HepG2 (cell line): Measurements from ENCODE around the gene CIBAR2. TPM values are rescaled to one million over a fixed set of nuclear protein-coding genes. Genes with fewer than 3 reads are reported as not detected.

Source experiments
- ARID5B ChIP-seq: IDR thresholded peaks from 2 replicates; pipeline ENCODE4 v1.4.0; 2020; ENCODE audit warnings: mild to moderate bottlenecking, missing genetic modification reagents
- CSRNP2 ChIP-seq: sonication (generic); formaldehyde crosslinking; conservative IDR thresholded peaks from 2 replicates; pipeline ENCODE4 v1.8.0; 2022; ENCODE audit warnings: low read depth, missing genetic modification reagents
- FOXJ3 ChIP-seq: sonication (generic); formaldehyde crosslinking; IDR thresholded peaks from 2 replicates; pipeline ENCODE4 v1.4.0; 2020; ENCODE audit warnings: missing genetic modification reagents, mild to moderate bottlenecking, borderline replicate concordance
- HDAC1 ChIP-seq: sonication (generic); formaldehyde crosslinking; IDR thresholded peaks from 2 replicates; pipeline ENCODE4 v1.5.1; 2020; ENCODE audit warnings: mild to moderate bottlenecking, missing genetic modification reagents
- KDM5A ChIP-seq: fragments of 200-600 bp; sonication (generic); IDR thresholded peaks from 2 replicates; pipeline ENCODE4 v1.7.0; 2018; ENCODE audit warnings: antibody characterized with exemption, mild to moderate bottlenecking, low read length, borderline replicate concordance
- NCOR1 ChIP-seq: fragments of 200-600 bp; sonication (generic); IDR thresholded peaks from 2 replicates; pipeline ENCODE4 v1.7.0; 2017; ENCODE audit warnings: antibody characterized with exemption, low read length, borderline replicate concordance
- PTBP1 ChIP-seq: fragments of 200-400 bp; formaldehyde crosslinking; IDR thresholded peaks from 2 replicates; pipeline ENCODE4 v1.6.1; 2018; ENCODE audit warnings: low read length, low read depth; ENCODE audit not compliant: poor library complexity, severe bottlenecking
- RFXAP ChIP-seq: sonication (generic); formaldehyde crosslinking; IDR thresholded peaks from 2 replicates; pipeline ENCODE4 v1.4.0; 2020; ENCODE audit warnings: missing genetic modification reagents, borderline replicate concordance
- RNF2 ChIP-seq: fragments of 450-650 bp; conservative IDR thresholded peaks from 2 replicates; pipeline ENCODE4 v1.6.1; 2016; ENCODE audit warnings: low read depth
- ZNF12 ChIP-seq: sonication (generic); formaldehyde crosslinking; IDR thresholded peaks from 2 replicates; pipeline ENCODE4 v1.5.0; 2020; ENCODE audit warnings: missing genetic modification reagents
- ZNF20 ChIP-seq: sonication (generic); formaldehyde crosslinking; IDR thresholded peaks from 2 replicates; pipeline ENCODE4 v1.4.0; 2020; ENCODE audit warnings: mild to moderate bottlenecking, moderate library complexity, missing genetic modification reagents
- ZNF3 ChIP-seq: IDR thresholded peaks from 2 replicates; pipeline ENCODE4 v1.7.0; 2017; ENCODE audit warnings: inconsistent platforms
- ZNF350 ChIP-seq: sonication (generic); formaldehyde crosslinking; IDR thresholded peaks from 2 replicates; pipeline ENCODE4 v1.4.0; 2020; ENCODE audit warnings: mild to moderate bottlenecking, low read depth, missing genetic modification reagents, borderline replicate concordance
- ZNF44 ChIP-seq: sonication (generic); formaldehyde crosslinking; IDR thresholded peaks from 2 replicates; pipeline ENCODE4 v1.5.1; 2020; ENCODE audit warnings: mild to moderate bottlenecking, missing genetic modification reagents
- ZNF451 ChIP-seq: sonication (generic); formaldehyde crosslinking; IDR thresholded peaks from 2 replicates; pipeline ENCODE4 v1.5.0; 2020; ENCODE audit warnings: mild to moderate bottlenecking, missing genetic modification reagents
- ZNF747 ChIP-seq: sonication (generic); formaldehyde crosslinking; IDR thresholded peaks from 2 replicates; pipeline ENCODE4 v1.8.1; 2023; ENCODE audit warnings: missing genetic modification reagents, mild to moderate bottlenecking, borderline replicate concordance
- ZNF878 ChIP-seq: sonication (generic); formaldehyde crosslinking; IDR thresholded peaks from 2 replicates; pipeline ENCODE4 v1.8.1; 2023; ENCODE audit warnings: mild to moderate bottlenecking, missing genetic modification reagents, moderate library complexity
- ZNF879 ChIP-seq: sonication (generic); formaldehyde crosslinking; IDR thresholded peaks from 2 replicates; pipeline ENCODE4 v1.8.1; 2023; ENCODE audit warnings: missing genetic modification reagents
- polyA plus RNA-seq, 8 experiments: library from polyadenylated mRNA; depleted of rRNA in 3 of 8; stranded (reverse) in 7 of 8; unstranded in 1 of 8; fragments of >200 nt; fragmentation: Illumina TruSeq in 4 of 8; extraction: Trizol in 4 of 8; gene quantifications; 2 replicates each; pipeline versions ENCODE4 v1.2.1 to v1.2.3, GENCODE V29; 2011 to 2016; ENCODE audit warnings: low read depth in 4 of 8, missing spikeins in 1 of 8, mixed read lengths in 1 of 8; ENCODE audit not compliant: insufficient read depth in 1 of 8
- total RNA-seq, 5 experiments: library from RNA; depleted of rRNA; stranded (reverse); fragments of >200 nt; fragmentation: Illumina TruSeq; extraction: Trizol; gene quantifications; 2 replicates each; pipeline ENCODE4 v1.2.3, GENCODE V29; 2016; ENCODE audit warnings: low read depth in 1 of 5
- TF ChIP-seq, protein P1 (sequence below), 2 experiments: fragments of 450-650 bp in 1 of 2; sonication (generic) in 1 of 2; formaldehyde crosslinking; IDR thresholded peaks; 2 replicates each; pipeline versions ENCODE4 v1.5.0 to v1.8.0; 2020 to 2022; ENCODE audit warnings: mild to moderate bottlenecking in 1 of 2, missing genetic modification reagents in 1 of 2
- TF ChIP-seq, protein P2 (sequence below): sonication (generic); formaldehyde crosslinking; IDR thresholded peaks from 2 replicates; pipeline ENCODE4 v1.4.0; 2020; ENCODE audit warnings: mild to moderate bottlenecking, low read depth, missing genetic modification reagents
- TF ChIP-seq, protein P3 (sequence below): sonication (generic); formaldehyde crosslinking; IDR thresholded peaks from 2 replicates; pipeline ENCODE4 v1.8.0; 2022; ENCODE audit warnings: missing genetic modification reagents, low read depth, mild to moderate bottlenecking, borderline replicate concordance

The CIBAR2 gene
- total and polyA plus RNA-seq, 2 of the 13 experiments (the other 11 are each of a cell fraction or from before 2014, with no cell fraction given), result not detected

GRCh38 chr16:85141491-85142128 lies 29.3 kb upstream of the CIBAR2 start (continued):
- TF ChIP-seq, protein P1, sequence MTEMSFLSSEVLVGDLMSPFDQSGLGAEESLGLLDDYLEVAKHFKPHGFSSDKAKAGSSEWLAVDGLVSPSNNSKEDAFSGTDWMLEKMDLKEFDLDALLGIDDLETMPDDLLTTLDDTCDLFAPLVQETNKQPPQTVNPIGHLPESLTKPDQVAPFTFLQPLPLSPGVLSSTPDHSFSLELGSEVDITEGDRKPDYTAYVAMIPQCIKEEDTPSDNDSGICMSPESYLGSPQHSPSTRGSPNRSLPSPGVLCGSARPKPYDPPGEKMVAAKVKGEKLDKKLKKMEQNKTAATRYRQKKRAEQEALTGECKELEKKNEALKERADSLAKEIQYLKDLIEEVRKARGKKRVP (CRISPR knock-in tag; IDR thresholded peaks at IDR 0.05), result no peak
- TF ChIP-seq NCOR1 (no peak), ZNF878 (CRISPR knock-in tag) (no peak), FOXJ3 (CRISPR knock-in tag) (no peak), PTBP1 (no peak), ZNF879 (CRISPR knock-in tag) (no peak; the same call in 1 of the 2 replicates), ZNF350 (CRISPR knock-in tag) (peak; percentile 36; the same call in 1 of the 2 replicates), ZNF44 (0 out of 2 replicates have a peak, but pooled peaks have one; percentile 27), ZNF12 (no peak), ZNF747 (CRISPR knock-in tag) (no peak), RFXAP (CRISPR knock-in tag) (0 out of 2 replicates have a peak, but pooled peaks have one; percentile 57), RNF2 (no peak), KDM5A (no peak), CSRNP2 (CRISPR knock-in tag) (no peak), ZNF20 (CRISPR knock-in tag) (no peak), HDAC1 (CRISPR knock-in tag) (peak; percentile 46; the same call in 1 of the 2 replicates), ZNF3 (CRISPR knock-in tag) (no peak), ZNF451 (no peak), ARID5B (CRISPR knock-in tag) (no peak)
- TF ChIP-seq, protein P2, sequence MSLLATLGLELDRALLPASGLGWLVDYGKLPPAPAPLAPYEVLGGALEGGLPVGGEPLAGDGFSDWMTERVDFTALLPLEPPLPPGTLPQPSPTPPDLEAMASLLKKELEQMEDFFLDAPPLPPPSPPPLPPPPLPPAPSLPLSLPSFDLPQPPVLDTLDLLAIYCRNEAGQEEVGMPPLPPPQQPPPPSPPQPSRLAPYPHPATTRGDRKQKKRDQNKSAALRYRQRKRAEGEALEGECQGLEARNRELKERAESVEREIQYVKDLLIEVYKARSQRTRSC, result 0 out of 2 replicates have a peak, but pooled peaks have one; percentile 70
- TF ChIP-seq, protein P3, sequence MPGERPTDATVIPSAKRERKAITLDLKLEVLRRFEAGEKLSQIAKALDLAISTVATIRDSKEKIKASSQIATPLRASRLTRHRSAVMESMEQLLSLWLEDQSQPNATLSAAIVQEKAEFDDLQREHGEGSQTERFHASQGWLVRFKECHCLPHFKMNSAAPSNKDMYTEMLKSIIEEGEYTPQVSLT, result no peak
